GM23338 (cell line): Measurements from ENCODE around the gene NRSN2. TPM values are rescaled to one million over a fixed set of nuclear protein-coding genes. Genes with fewer than 3 reads are reported as not detected.
"Not testable (repeated sequence)": the region's sequence is repeated elsewhere in the genome, so short reads cannot be mapped to it uniquely, and the experiment has no call there.

Experiments used
- ATAC-seq: fragments of 200-7000 bp; cut with Tn5 transposase; 3 replicates; pipeline ENCODE4 v1.9.1; 2020
- DNase-seq: peaks from one replicate; pipeline ENCODE4 v3.0.0-alpha.2; 2015; ENCODE audit warnings: low spot score
- H2AFZ ChIP-seq: fragments of 200-600 bp; sonication (generic); 2 replicates; pipeline ENCODE4 v1.8.0; 2016; ENCODE audit warnings: antibody characterized with exemption, mild to moderate bottlenecking, moderate library complexity
- H3F3A ChIP-seq: fragments of 200-600 bp; sonication (generic); replicated peaks from 2 replicates; pipeline ENCODE4 v1.8.0; 2017; ENCODE audit warnings: antibody characterized with exemption, mixed run types, low read depth
- H3K27ac ChIP-seq: fragments of 200-600 bp; sonication (generic); 2 replicates; pipeline ENCODE4 v1.6.1; 2016; ENCODE audit warnings: low read depth
- H3K27me3 ChIP-seq: fragments of 200-600 bp; sonication (generic); 2 replicates; pipeline ENCODE4 v1.8.0; 2016; ENCODE audit warnings: mild to moderate bottlenecking, mixed run types, moderate library complexity; ENCODE audit not compliant: insufficient read depth
- H3K36me3 ChIP-seq: fragments of 200-600 bp; sonication (generic); 2 replicates; pipeline ENCODE4 v1.8.0; 2016; ENCODE audit warnings: mild to moderate bottlenecking; ENCODE audit not compliant: insufficient read depth
- H3K4me1 ChIP-seq: fragments of 200-600 bp; sonication (generic); 2 replicates; pipeline ENCODE4 v1.8.0; 2016; ENCODE audit warnings: mild to moderate bottlenecking, moderate library complexity; ENCODE audit not compliant: insufficient read depth
- H3K4me2 ChIP-seq: fragments of 200-600 bp; sonication (generic); 2 replicates; pipeline ENCODE4 v1.7.1; 2017; ENCODE audit warnings: mixed run types
- H3K4me3 ChIP-seq: fragments of 200-600 bp; sonication (generic); 2 replicates; pipeline ENCODE4 v1.6.1; 2016; ENCODE audit warnings: mixed run types
- H3K79me2 ChIP-seq: fragments of 200-600 bp; sonication (generic); replicated peaks from 2 replicates; pipeline ENCODE4 v1.8.0; 2017; ENCODE audit warnings: mild to moderate bottlenecking; ENCODE audit not compliant: insufficient read depth
- H3K9me2 ChIP-seq: fragments of 200-600 bp; sonication (generic); 2 replicates; pipeline ENCODE4 v1.8.0; 2017; ENCODE audit not compliant: insufficient read depth
- H4K20me1 ChIP-seq: fragments of 200-600 bp; sonication (generic); replicated peaks from 2 replicates; pipeline ENCODE4 v1.8.0; 2017; ENCODE audit warnings: mild to moderate bottlenecking; ENCODE audit not compliant: insufficient read depth
- H3K27ac Mint-ChIP-seq: 2 replicates; pipeline ENCODE4 v1.8.0; 2020; ENCODE audit warnings: inconsistent platforms, mild to moderate bottlenecking, moderate library complexity, mixed read lengths
- H3K27me3 Mint-ChIP-seq: 3 replicates; pipeline ENCODE4 v1.8.0; 2022; ENCODE audit warnings: low read depth, mild to moderate bottlenecking, moderate library complexity, mixed read lengths, inconsistent platforms; ENCODE audit not compliant: insufficient read depth, poor library complexity
- H3K36me3 Mint-ChIP-seq: 3 replicates; pipeline ENCODE4 v1.8.0; 2021; ENCODE audit warnings: low read depth, mild to moderate bottlenecking, inconsistent platforms, moderate library complexity, mixed read lengths
- H3K4me1 Mint-ChIP-seq: 3 replicates; pipeline ENCODE4 v1.8.0; 2020; ENCODE audit warnings: mild to moderate bottlenecking, inconsistent platforms, mixed read lengths
- H3K4me3 Mint-ChIP-seq: 3 replicates; pipeline ENCODE4 v1.8.0; 2021; ENCODE audit warnings: moderate library complexity, mild to moderate bottlenecking, inconsistent platforms, mixed read lengths
- H3K9me3 Mint-ChIP-seq: 3 replicates; pipeline ENCODE4 v1.8.0; 2020; ENCODE audit warnings: moderate library complexity, mild to moderate bottlenecking, inconsistent platforms, mixed read lengths
- CREB1 ChIP-seq: fragments of 250-450 bp; sonication (Bioruptor Pico); IDR thresholded peaks from 2 replicates; pipeline ENCODE4 v1.5.0; 2020; ENCODE audit warnings: low read depth, mild to moderate bottlenecking, moderate library complexity
- CTCF ChIP-seq, 2 experiments: fragments of 200-600 bp in 1 of 2; sonication (generic) in 1 of 2; conservative IDR thresholded peaks; 2 replicates each; pipeline versions ENCODE4 v1.5.1 to v1.6.1; 2016 to 2017; ENCODE audit warnings: antibody characterized with exemption in 2 of 2, low read depth in 2 of 2, mild to moderate bottlenecking in 2 of 2, moderate library complexity in 1 of 2
- EZH2 ChIP-seq: fragments of 200-600 bp; sonication (generic); IDR thresholded peaks from one replicate; pipeline ENCODE4 v1.8.0; 2017; ENCODE audit warnings: antibody characterized with exemption, mild to moderate bottlenecking, low read depth; ENCODE audit not compliant: unreplicated experiment
- EZH2phosphoT487 ChIP-seq: fragments of 200-600 bp; sonication (generic); IDR thresholded peaks from one replicate; pipeline ENCODE4 v1.8.1; 2018; ENCODE audit warnings: antibody characterized with exemption; ENCODE audit not compliant: unreplicated experiment
- POLR2AphosphoS5 ChIP-seq: IDR thresholded peaks from 2 replicates; pipeline ENCODE4 v1.6.1; 2016; ENCODE audit warnings: antibody characterized with exemption, low read depth
- REST ChIP-seq: IDR thresholded peaks from one replicate; pipeline ENCODE4 v1.6.1; 2018; ENCODE audit warnings: antibody characterized with exemption; ENCODE audit not compliant: unreplicated experiment
- STAT1 ChIP-seq: IDR thresholded peaks from one replicate; pipeline ENCODE4 v1.6.1; 2016; ENCODE audit warnings: antibody characterized with exemption; ENCODE audit not compliant: unreplicated experiment
- ZNF331 ChIP-seq: fragments of 250-450 bp; sonication (Bioruptor Pico); IDR thresholded peaks from 2 replicates; pipeline ENCODE4 v1.5.0; 2020; ENCODE audit warnings: low read depth, mild to moderate bottlenecking, moderate library complexity
- polyA plus RNA-seq: library from polyadenylated mRNA; unstranded; fragments of >200 nt; fragmentation: Nextera tagmentation; extraction: Ambion mirVana; gene quantifications from 2 replicates; pipeline ENCODE4 v1.2.1, GENCODE V29; 2016
- total RNA-seq: library from RNA; depleted of rRNA; stranded (reverse); fragments of >200 nt; shearing (Covaris generic); gene quantifications from 2 replicates; pipeline ENCODE4 v1.2.3, GENCODE V29; 2014

NRSN2 gene
- total and polyA plus RNA-seq, 2 experiments from 2014 or later: 14.4 to 17.9 TPM

GRCh38 chr20:393296-393695, 46.4 kb downstream of the NRSN2 start:
- H3K9me3 Mint-ChIP-seq, H3K27ac ChIP-seq, H3K4me2 ChIP-seq, H3K27me3 ChIP-seq, H3K9me2 ChIP-seq, DNase-seq, H2AFZ ChIP-seq, H3K36me3 ChIP-seq, H3K4me1 Mint-ChIP-seq, H3K27me3 Mint-ChIP-seq, ATAC-seq, H3K4me1 ChIP-seq, H4K20me1 ChIP-seq, H3K4me3 Mint-ChIP-seq, H3K4me3 ChIP-seq, H3K79me2 ChIP-seq, H3K27ac Mint-ChIP-seq, H3F3A ChIP-seq: not testable (repeated sequence)
- peaks cover 59% of the 10 kb centered on the region for H3K36me3 Mint-ChIP-seq

GRCh38 chr20:396252-396618, 49.3 kb downstream of the NRSN2 start:
- Mint-ChIP-seq H3K27ac (no peak overlapping the region), H3K9me3 (no peaks in the 10 kb centered on the region), H3K4me3 (no peak overlapping the region), H3K36me3 (peaks cover 42% of the 10 kb centered on the region), H3K27me3 (peaks cover 8% of the 10 kb centered on the region), H3K4me1 (peaks cover 16% of the 10 kb centered on the region)
- Histone ChIP-seq H3K4me2 (no peak overlapping the region), H3K4me3 (no peak overlapping the region), H3K36me3 (no peaks in the 10 kb centered on the region), H3F3A (no peaks in the 10 kb centered on the region), H2AFZ (no peak overlapping the region), H3K27me3 (no peaks in the 10 kb centered on the region), H3K27ac (no peak overlapping the region), H4K20me1 (no peaks in the 10 kb centered on the region), H3K79me2 (no peaks in the 10 kb centered on the region), H3K9me2 (no peaks in the 10 kb centered on the region), H3K4me1 (peaks cover 7% of the 10 kb centered on the region)
- no peak for TF ChIP-seq STAT1
- TF ChIP-seq CREB1: no peak
- no peak for TF ChIP-seq REST
- no peak for TF ChIP-seq POLR2AphosphoS5
- TF ChIP-seq EZH2: no peak
- TF ChIP-seq ZNF331 (CRISPR knock-in tag): no peak
- TF ChIP-seq CTCF (conservative IDR thresholded peaks at IDR 0.05; ENCODE audit: low read depth in 2 of 2): no peak
- no peak for TF ChIP-seq EZH2phosphoT487
- DNase-seq (no peak), ATAC-seq (no peak)
